Measurements from ENCODE around the gene ASRGL1. TPM values are rescaled to one million over a fixed set of nuclear protein-coding genes. Genes with fewer than 3 reads are reported as not detected.

ASRGL1 gene
- total and polyA plus RNA-seq, 10 donors = 2.9 to 23.4 (median 5.1) TPM

- no peaks in the 10 kb centered on the region for H3K36me3 ChIP-seq
- H3K4me3 ChIP-seq = no peak within 1 kb of the TSS
- peaks cover 0 to 4% (median 0%) of the 10 kb centered on the region in 7 donors for H3K27me3 ChIP-seq (replicated peaks in 1 of 7)
- 76 to 95% (median 83%) methylated on average over 4 of the region's 4 CpGs for WGBS, 5 donors
- TF ChIP-seq CTCF (IDR thresholded peaks at IDR 0.05 in 8 of 11, conservative IDR thresholded peaks at IDR 0.05 in 3 of 11) (no peak), POLR2A (IDR thresholded peaks at IDR 0.05) (no peak)
- intact Hi-C loops (cut with DNase I; ENCODE audit: low total_unique reads) = no loop called here
- no peak for DNase-seq
- no peaks in the 10 kb centered on the region for H3K9me3 ChIP-seq
- H3K4me1 ChIP-seq = peaks cover 0 to 17% (median 2%) of the 10 kb centered on the region in 6 donors
- peak within 1 kb of the TSS in 4 of 8 donors; percentile 34 to 57 (median 48) for H3K27ac ChIP-seq
Observed at GRCh38 chr11:62418733-62419132, 81.5 kb downstream of the ASRGL1 start, which contains the start of gene SCGB1A1. SCGB1A1 (plus strand) TSS chr11:62419033; CDS start chr11:62419096, 63 bp downstream.

GRCh38 chr11:62419314-62419929 lies 82.2 kb downstream of the ASRGL1 start:
- H3K4me3 ChIP-seq = no peak overlapping the region
- DNase-seq = no peak
- H3K36me3 ChIP-seq = no peaks in the 10 kb centered on the region
- peaks cover 0 to 9% (median 0%) of the 10 kb centered on the region in 7 donors for H3K27me3 ChIP-seq (replicated peaks in 1 of 7)
- WGBS, 5 donors = 43 to 65% (median 55%) methylated on average over 5 of the region's 5 CpGs
- peaks cover 0 to 15% (median 3%) of the 10 kb centered on the region in 6 donors for H3K4me1 ChIP-seq
- H3K27ac ChIP-seq = peak overlapping the region in 4 of 8 donors; percentile 34 to 57 (median 48)
- intact Hi-C loops (cut with DNase I; ENCODE audit: low total_unique reads) = no loop called here
- TF ChIP-seq CTCF (IDR thresholded peaks at IDR 0.05 in 8 of 11, conservative IDR thresholded peaks at IDR 0.05 in 3 of 11) (no peak), POLR2AphosphoS5 (IDR thresholded peaks at IDR 0.05) (no peak), POLR2A (IDR thresholded peaks at IDR 0.05) (no peak)
- no peaks in the 10 kb centered on the region for H3K9me3 ChIP-seq

- H3K36me3 ChIP-seq = no peaks in the 10 kb centered on the region
- peak overlapping the region in 4 of 8 donors; percentile 34 to 57 (median 48) for H3K27ac ChIP-seq
- no peak for TF ChIP-seq CTCF (IDR thresholded peaks at IDR 0.05 in 8 of 11, conservative IDR thresholded peaks at IDR 0.05 in 3 of 11)
- TF ChIP-seq POLR2A (IDR thresholded peaks at IDR 0.05) = no peak
- no peak for TF ChIP-seq POLR2AphosphoS5 (IDR thresholded peaks at IDR 0.05)
- intact Hi-C loops (cut with DNase I; ENCODE audit: low total_unique reads) = loop anchor here (5.0 to 10.0 kb wide), 3 partner anchors 122 to 275 kb away; no protein-coding TSS in a partner anchor
- DNase-seq = no peak
- 50 to 79% (median 76%) methylated on average over 1 of the region's 1 CpG for WGBS, 5 donors
- no peak overlapping the region for H3K4me3 ChIP-seq
- H3K4me1 ChIP-seq = peaks cover 0 to 20% (median 8%) of the 10 kb centered on the region in 6 donors
- no peaks in the 10 kb centered on the region for H3K9me3 ChIP-seq
- peaks cover 0 to 9% (median 0%) of the 10 kb centered on the region in 7 donors for H3K27me3 ChIP-seq (replicated peaks in 1 of 7)
Observed at GRCh38 chr11:62419943-62420342, 82.7 kb downstream of the ASRGL1 start.

- DNase-seq = no peak
- WGBS, 5 donors = 93 to 98% (median 96%) methylated on average over 3 of the region's 3 CpGs
- Histone ChIP-seq H3K4me3 (no peak overlapping the region), H3K27me3 (replicated peaks in 1 of 7) (peaks cover 0 to 9% (median 0%) of the 10 kb centered on the region in 7 donors), H3K4me1 (peaks cover 0 to 23% (median 9%) of the 10 kb centered on the region in 6 donors), H3K27ac (peak overlapping the region in 2 of 8 donors; percentile 44 to 52), H3K36me3 (no peaks in the 10 kb centered on the region), H3K9me3 (no peaks in the 10 kb centered on the region)
- intact Hi-C loops (cut with DNase I; ENCODE audit: low total_unique reads) = loop anchor here (5.0 to 10.0 kb wide), 3 partner anchors 121 to 274 kb away; no protein-coding TSS in a partner anchor
- no peak for TF ChIP-seq POLR2AphosphoS5 (IDR thresholded peaks at IDR 0.05)
- TF ChIP-seq CTCF (IDR thresholded peaks at IDR 0.05 in 8 of 11, conservative IDR thresholded peaks at IDR 0.05 in 3 of 11) = no peak
- no peak for TF ChIP-seq POLR2A (IDR thresholded peaks at IDR 0.05)
Observed at GRCh38 chr11:62420882-62421281, 83.6 kb downstream of the ASRGL1 start.
